ENCODE measurements around the gene DYRK3. TPM values are rescaled to one million over a fixed set of nuclear protein-coding genes. Genes with fewer than 3 reads are reported as not detected.

Gene DYRK3
- total and polyA plus RNA-seq, 2 donors (not counting 1 experiment from before 2014, with no cell fraction given) = 10.2 to 38.5 TPM

GRCh38 chr1:206685769-206686477, 50.6 kb downstream of the DYRK3 start:
- no peak overlapping the region for H2AFZ ChIP-seq (ENCODE audit: low read length)
- peak overlapping the region; percentile 76 to 87 (median 82) for H3K4me3 ChIP-seq (replicated peaks in 1 of 4; ENCODE audit: control extremely low read depth in 1 of 4, insufficient read depth in 1 of 4, low read depth in 3 of 4, low read length in 4 of 4)
- H3K4me2 ChIP-seq (ENCODE audit: extremely low read depth, insufficient read depth, low read length) = peak overlapping the region; percentile 99
- peak; percentile 81 to 84 for DNase-seq (ENCODE audit: low read depth in 2 of 2)
- no peaks in the 10 kb centered on the region for H3K36me3 ChIP-seq (ENCODE audit: control insufficient read depth, insufficient read depth, low read length)
- peaks cover 19% of the 10 kb centered on the region for H3K4me1 ChIP-seq (ENCODE audit: control insufficient read depth, extremely low read depth, insufficient read depth, low read length)
- peaks cover 6% of the 10 kb centered on the region for H3K27me3 ChIP-seq (ENCODE audit: control insufficient read depth, insufficient read depth, low read length)
- H3K27ac ChIP-seq (ENCODE audit: insufficient read depth, low read length) = peak overlapping the region; percentile 95
- no peaks in the 10 kb centered on the region for H4K20me1 ChIP-seq (ENCODE audit: control insufficient read depth, extremely low read depth, insufficient read depth, low read length)
- TF ChIP-seq CTCF (conservative IDR thresholded peaks at IDR 0.05 in 1 of 2, IDR thresholded peaks at IDR 0.05 in 1 of 2; ENCODE audit: low read depth in 1 of 2, low read length in 2 of 2) = no peak
- no peak for TF ChIP-seq EZH2 (IDR thresholded peaks at IDR 0.05; ENCODE audit: low read length, missing control alignments)
- H3K9ac ChIP-seq (ENCODE audit: insufficient read depth, low read length) = peak overlapping the region; percentile 95
- H3K79me2 ChIP-seq (ENCODE audit: control insufficient read depth, insufficient read depth, low read length) = peaks cover 54% of the 10 kb centered on the region
- no peaks in the 10 kb centered on the region for H3K9me3 ChIP-seq (ENCODE audit: control insufficient read depth, insufficient read depth, low read depth, low read length)

DNA sequence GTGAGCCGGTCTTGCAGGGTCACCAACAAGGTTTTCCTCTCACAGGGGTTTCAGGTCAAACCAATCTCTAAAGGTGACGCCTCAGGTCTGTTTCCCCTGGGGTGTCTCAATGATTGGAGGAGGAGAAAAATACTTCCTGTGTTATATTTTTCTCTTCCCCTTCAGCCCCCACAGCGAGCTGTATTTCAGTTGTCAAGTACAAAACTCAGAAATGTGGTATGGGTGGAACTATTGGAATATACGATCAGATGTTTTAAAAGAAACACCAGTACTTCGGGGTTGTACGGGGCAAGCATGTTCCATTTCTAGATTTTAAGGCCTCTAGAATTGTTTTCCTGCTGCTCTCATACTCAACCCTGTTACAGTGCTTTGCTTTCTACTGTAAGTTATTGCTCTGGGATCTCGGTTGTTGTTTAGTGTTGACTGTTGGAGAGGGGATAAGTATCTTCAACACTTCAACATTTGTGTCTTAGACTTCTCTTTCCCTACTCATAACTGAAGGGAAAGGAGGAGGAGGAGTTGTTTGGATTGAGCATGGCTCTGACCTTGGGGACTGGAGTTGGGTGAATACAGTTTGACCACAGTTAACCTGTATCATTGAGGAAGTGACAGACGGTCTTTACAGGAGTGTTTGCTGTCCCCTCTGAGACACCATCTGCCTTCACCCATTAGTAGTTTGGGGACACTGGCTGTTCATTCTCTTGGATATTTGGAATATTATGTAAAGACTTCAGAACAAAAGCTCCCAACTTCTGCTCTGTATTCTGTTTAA, 51.3 kb downstream of the DYRK3 start:
- Histone ChIP-seq H3K79me2 (ENCODE audit: control insufficient read depth, insufficient read depth, low read length) (peaks cover 61% of the 10 kb centered on the region), H4K20me1 (ENCODE audit: control insufficient read depth, extremely low read depth, insufficient read depth, low read length) (no peaks in the 10 kb centered on the region), H3K4me2 (ENCODE audit: extremely low read depth, insufficient read depth, low read length) (peak overlapping the region; percentile 99), H3K4me1 (ENCODE audit: control insufficient read depth, extremely low read depth, insufficient read depth, low read length) (peaks cover 25% of the 10 kb centered on the region), H3K27me3 (ENCODE audit: control insufficient read depth, insufficient read depth, low read length) (peaks cover 6% of the 10 kb centered on the region), H3K27ac (ENCODE audit: insufficient read depth, low read length) (peak overlapping the region; percentile 95), H3K36me3 (ENCODE audit: control insufficient read depth, insufficient read depth, low read length) (no peaks in the 10 kb centered on the region), H3K9ac (ENCODE audit: insufficient read depth, low read length) (peak overlapping the region; percentile 95), H3K4me3 (replicated peaks in 1 of 4; ENCODE audit: control extremely low read depth in 1 of 4, insufficient read depth in 1 of 4, low read depth in 3 of 4, low read length in 4 of 4) (peak overlapping the region; percentile 76 to 87 (median 82)), H3K9me3 (ENCODE audit: control insufficient read depth, insufficient read depth, low read depth, low read length) (no peaks in the 10 kb centered on the region), H2AFZ (ENCODE audit: low read length) (no peak overlapping the region)
- TF ChIP-seq CTCF (conservative IDR thresholded peaks at IDR 0.05 in 1 of 2, IDR thresholded peaks at IDR 0.05 in 1 of 2; ENCODE audit: low read depth in 1 of 2, low read length in 2 of 2) = no peak
- TF ChIP-seq EZH2 (IDR thresholded peaks at IDR 0.05; ENCODE audit: low read length, missing control alignments) = no peak
- DNase-seq (ENCODE audit: low read depth in 2 of 2) = no peak

GRCh38 chr1:206687251-206687914, 52.0 kb downstream of the DYRK3 start:
- H2AFZ ChIP-seq (ENCODE audit: low read length) = no peak overlapping the region
- no peak for DNase-seq (ENCODE audit: low read depth in 2 of 2)
- TF ChIP-seq EZH2 (IDR thresholded peaks at IDR 0.05; ENCODE audit: low read length, missing control alignments) (no peak), CTCF (conservative IDR thresholded peaks at IDR 0.05 in 1 of 2, IDR thresholded peaks at IDR 0.05 in 1 of 2; ENCODE audit: low read depth in 1 of 2, low read length in 2 of 2) (no peak)
- peak overlapping the region; percentile 42 for H3K9ac ChIP-seq (ENCODE audit: insufficient read depth, low read length)
- H3K27ac ChIP-seq (ENCODE audit: insufficient read depth, low read length) = peak overlapping the region; percentile 69
- no peaks in the 10 kb centered on the region for H4K20me1 ChIP-seq (ENCODE audit: control insufficient read depth, extremely low read depth, insufficient read depth, low read length)
- H3K4me3 ChIP-seq (replicated peaks in 1 of 4; ENCODE audit: control extremely low read depth in 1 of 4, insufficient read depth in 1 of 4, low read depth in 3 of 4, low read length in 4 of 4) = peak overlapping the region; percentile 76 to 87 (median 82)
- H3K4me2 ChIP-seq (ENCODE audit: extremely low read depth, insufficient read depth, low read length) = peak overlapping the region; percentile 99
- H3K27me3 ChIP-seq (ENCODE audit: control insufficient read depth, insufficient read depth, low read length) = peaks cover 6% of the 10 kb centered on the region
- no peaks in the 10 kb centered on the region for H3K9me3 ChIP-seq (ENCODE audit: control insufficient read depth, insufficient read depth, low read depth, low read length)
- H3K79me2 ChIP-seq (ENCODE audit: control insufficient read depth, insufficient read depth, low read length) = peaks cover 68% of the 10 kb centered on the region
- H3K4me1 ChIP-seq (ENCODE audit: control insufficient read depth, extremely low read depth, insufficient read depth, low read length) = peaks cover 33% of the 10 kb centered on the region
- no peaks in the 10 kb centered on the region for H3K36me3 ChIP-seq (ENCODE audit: control insufficient read depth, insufficient read depth, low read length)
